GM23338 (cell line): Measurements from ENCODE around the gene ABCC1. TPM values are rescaled to one million over a fixed set of nuclear protein-coding genes. Genes with fewer than 3 reads are reported as not detected.

Experiments
- ATAC-seq: fragments of 200-7000 bp; cut with Tn5 transposase; 3 replicates; pipeline ENCODE4 v1.9.1; 2020
- DNase-seq: peaks from one replicate; pipeline ENCODE4 v3.0.0-alpha.2; 2015; ENCODE audit warnings: low spot score
- H2AFZ ChIP-seq: fragments of 200-600 bp; sonication (generic); 2 replicates; pipeline ENCODE4 v1.8.0; 2016; ENCODE audit warnings: antibody characterized with exemption, mild to moderate bottlenecking, moderate library complexity
- H3F3A ChIP-seq: fragments of 200-600 bp; sonication (generic); replicated peaks from 2 replicates; pipeline ENCODE4 v1.8.0; 2017; ENCODE audit warnings: antibody characterized with exemption, mixed run types, low read depth
- H3K27ac ChIP-seq: fragments of 200-600 bp; sonication (generic); 2 replicates; pipeline ENCODE4 v1.6.1; 2016; ENCODE audit warnings: low read depth
- H3K27me3 ChIP-seq: fragments of 200-600 bp; sonication (generic); 2 replicates; pipeline ENCODE4 v1.8.0; 2016; ENCODE audit warnings: mild to moderate bottlenecking, mixed run types, moderate library complexity; ENCODE audit not compliant: insufficient read depth
- H3K36me3 ChIP-seq: fragments of 200-600 bp; sonication (generic); 2 replicates; pipeline ENCODE4 v1.8.0; 2016; ENCODE audit warnings: mild to moderate bottlenecking; ENCODE audit not compliant: insufficient read depth
- H3K4me1 ChIP-seq: fragments of 200-600 bp; sonication (generic); 2 replicates; pipeline ENCODE4 v1.8.0; 2016; ENCODE audit warnings: mild to moderate bottlenecking, moderate library complexity; ENCODE audit not compliant: insufficient read depth
- H3K4me2 ChIP-seq: fragments of 200-600 bp; sonication (generic); 2 replicates; pipeline ENCODE4 v1.7.1; 2017; ENCODE audit warnings: mixed run types
- H3K4me3 ChIP-seq: fragments of 200-600 bp; sonication (generic); 2 replicates; pipeline ENCODE4 v1.6.1; 2016; ENCODE audit warnings: mixed run types
- H3K79me2 ChIP-seq: fragments of 200-600 bp; sonication (generic); replicated peaks from 2 replicates; pipeline ENCODE4 v1.8.0; 2017; ENCODE audit warnings: mild to moderate bottlenecking; ENCODE audit not compliant: insufficient read depth
- H3K9me2 ChIP-seq: fragments of 200-600 bp; sonication (generic); 2 replicates; pipeline ENCODE4 v1.8.0; 2017; ENCODE audit not compliant: insufficient read depth
- H4K20me1 ChIP-seq: fragments of 200-600 bp; sonication (generic); replicated peaks from 2 replicates; pipeline ENCODE4 v1.8.0; 2017; ENCODE audit warnings: mild to moderate bottlenecking; ENCODE audit not compliant: insufficient read depth
- H3K27ac Mint-ChIP-seq: 2 replicates; pipeline ENCODE4 v1.8.0; 2020; ENCODE audit warnings: inconsistent platforms, mild to moderate bottlenecking, moderate library complexity, mixed read lengths
- H3K27me3 Mint-ChIP-seq: 3 replicates; pipeline ENCODE4 v1.8.0; 2022; ENCODE audit warnings: low read depth, mild to moderate bottlenecking, moderate library complexity, mixed read lengths, inconsistent platforms; ENCODE audit not compliant: insufficient read depth, poor library complexity
- H3K36me3 Mint-ChIP-seq: 3 replicates; pipeline ENCODE4 v1.8.0; 2021; ENCODE audit warnings: low read depth, mild to moderate bottlenecking, inconsistent platforms, moderate library complexity, mixed read lengths
- H3K4me1 Mint-ChIP-seq: 3 replicates; pipeline ENCODE4 v1.8.0; 2020; ENCODE audit warnings: mild to moderate bottlenecking, inconsistent platforms, mixed read lengths
- H3K4me3 Mint-ChIP-seq: 3 replicates; pipeline ENCODE4 v1.8.0; 2021; ENCODE audit warnings: moderate library complexity, mild to moderate bottlenecking, inconsistent platforms, mixed read lengths
- H3K9me3 Mint-ChIP-seq: 3 replicates; pipeline ENCODE4 v1.8.0; 2020; ENCODE audit warnings: moderate library complexity, mild to moderate bottlenecking, inconsistent platforms, mixed read lengths
- CREB1 ChIP-seq: fragments of 250-450 bp; sonication (Bioruptor Pico); IDR thresholded peaks from 2 replicates; pipeline ENCODE4 v1.5.0; 2020; ENCODE audit warnings: low read depth, mild to moderate bottlenecking, moderate library complexity
- CTCF ChIP-seq, 2 experiments: fragments of 200-600 bp in 1 of 2; sonication (generic) in 1 of 2; conservative IDR thresholded peaks; 2 replicates each; pipeline versions ENCODE4 v1.5.1 to v1.6.1; 2016 to 2017; ENCODE audit warnings: antibody characterized with exemption in 2 of 2, low read depth in 2 of 2, mild to moderate bottlenecking in 2 of 2, moderate library complexity in 1 of 2
- EZH2 ChIP-seq: fragments of 200-600 bp; sonication (generic); IDR thresholded peaks from one replicate; pipeline ENCODE4 v1.8.0; 2017; ENCODE audit warnings: antibody characterized with exemption, mild to moderate bottlenecking, low read depth; ENCODE audit not compliant: unreplicated experiment
- EZH2phosphoT487 ChIP-seq: fragments of 200-600 bp; sonication (generic); IDR thresholded peaks from one replicate; pipeline ENCODE4 v1.8.1; 2018; ENCODE audit warnings: antibody characterized with exemption; ENCODE audit not compliant: unreplicated experiment
- JUNB ChIP-seq: IDR thresholded peaks from one replicate; pipeline ENCODE4 v1.6.1; 2016; ENCODE audit warnings: antibody characterized with exemption; ENCODE audit not compliant: unreplicated experiment
- NANOG ChIP-seq: IDR thresholded peaks from 2 replicates; pipeline ENCODE4 v1.6.1; 2016; ENCODE audit warnings: antibody characterized with exemption, borderline replicate concordance
- POLR2AphosphoS5 ChIP-seq: IDR thresholded peaks from 2 replicates; pipeline ENCODE4 v1.6.1; 2016; ENCODE audit warnings: antibody characterized with exemption, low read depth
- REST ChIP-seq: IDR thresholded peaks from one replicate; pipeline ENCODE4 v1.6.1; 2018; ENCODE audit warnings: antibody characterized with exemption; ENCODE audit not compliant: unreplicated experiment
- STAT1 ChIP-seq: IDR thresholded peaks from one replicate; pipeline ENCODE4 v1.6.1; 2016; ENCODE audit warnings: antibody characterized with exemption; ENCODE audit not compliant: unreplicated experiment
- ZNF331 ChIP-seq: fragments of 250-450 bp; sonication (Bioruptor Pico); IDR thresholded peaks from 2 replicates; pipeline ENCODE4 v1.5.0; 2020; ENCODE audit warnings: low read depth, mild to moderate bottlenecking, moderate library complexity
- ZNF462 ChIP-seq: fragments of 250-450 bp; sonication (Bioruptor Pico); IDR thresholded peaks from 2 replicates; pipeline ENCODE4 v1.5.0; 2020; ENCODE audit warnings: mild to moderate bottlenecking, moderate library complexity
- polyA plus RNA-seq: library from polyadenylated mRNA; unstranded; fragments of >200 nt; fragmentation: Nextera tagmentation; extraction: Ambion mirVana; gene quantifications from 2 replicates; pipeline ENCODE4 v1.2.1, GENCODE V29; 2016
- total RNA-seq: library from RNA; depleted of rRNA; stranded (reverse); fragments of >200 nt; shearing (Covaris generic); gene quantifications from 2 replicates; pipeline ENCODE4 v1.2.3, GENCODE V29; 2014

ABCC1 gene
- total and polyA plus RNA-seq, 2 experiments from 2014 or later = 11.0 to 46.6 TPM

- H3K4me3 ChIP-seq = no peak overlapping the region
- H4K20me1 ChIP-seq = peaks cover 16% of the 10 kb centered on the region
- ATAC-seq (no peak), DNase-seq (no peak)
- H3K9me2 ChIP-seq = no peaks in the 10 kb centered on the region
- no peak overlapping the region for H2AFZ ChIP-seq
- H3K4me1 ChIP-seq = no peaks in the 10 kb centered on the region
- Mint-ChIP-seq H3K27me3 (peaks cover 12% of the 10 kb centered on the region), H3K27ac (peak overlapping the region; percentile 92), H3K4me1 (peaks cover 2% of the 10 kb centered on the region; the same call in 1 of the 3 replicates), H3K36me3 (peaks cover 50% of the 10 kb centered on the region), H3K4me3 (no peak overlapping the region), H3K9me3 (no peaks in the 10 kb centered on the region)
- H3K36me3 ChIP-seq = peaks cover 4% of the 10 kb centered on the region
- TF ChIP-seq REST (no peak), STAT1 (no peak), EZH2phosphoT487 (no peak), NANOG (no peak), POLR2AphosphoS5 (no peak), EZH2 (no peak), JUNB (no peak), ZNF331 (no peak), CTCF (conservative IDR thresholded peaks at IDR 0.05; ENCODE audit: low read depth in 2 of 2) (no peak), CREB1 (CRISPR knock-in tag) (no peak)
- H3K4me2 ChIP-seq = no peak overlapping the region
- peaks cover 3% of the 10 kb centered on the region; the same call in 1 of the 2 replicates for H3K79me2 ChIP-seq
- no peaks in the 10 kb centered on the region for H3K27me3 ChIP-seq
- no peak overlapping the region for H3K27ac ChIP-seq
- 0 out of 2 replicates have a peak, but pooled peaks cover 3% of the 10 kb centered on the region for H3F3A ChIP-seq
These were observed 72.2 kb downstream of the ABCC1 start for GRCh38 chr16:16021646-16021987.

GRCh38 chr16:16021988-16022682, 72.7 kb downstream of the ABCC1 start:
- Mint-ChIP-seq H3K9me3 (no peaks in the 10 kb centered on the region), H3K27me3 (peaks cover 12% of the 10 kb centered on the region), H3K4me3 (no peak overlapping the region), H3K36me3 (peaks cover 45% of the 10 kb centered on the region), H3K27ac (peak overlapping the region; percentile 92), H3K4me1 (peaks cover 2% of the 10 kb centered on the region; the same call in 1 of the 3 replicates)
- 0 out of 2 replicates have a peak, but pooled peaks cover 3% of the 10 kb centered on the region for H3F3A ChIP-seq
- H3K4me1 ChIP-seq = peaks cover under 1% of the 10 kb centered on the region; the same call in 1 of the 2 replicates
- no peaks in the 10 kb centered on the region for H3K27me3 ChIP-seq
- H4K20me1 ChIP-seq = peaks cover 14% of the 10 kb centered on the region
- ATAC-seq (peak; percentile 49), DNase-seq (no peak)
- H3K36me3 ChIP-seq = no peaks in the 10 kb centered on the region; the same call in 1 of the 2 replicates
- no peaks in the 10 kb centered on the region for H3K9me2 ChIP-seq
- H3K4me3 ChIP-seq = no peak overlapping the region
- H3K27ac ChIP-seq = no peak overlapping the region
- H3K4me2 ChIP-seq = no peak overlapping the region
- H2AFZ ChIP-seq = no peak overlapping the region
- H3K79me2 ChIP-seq = peaks cover 6% of the 10 kb centered on the region
- TF ChIP-seq ZNF462 (no peak), JUNB (no peak)
